GM19035 (cell line): ENCODE measurements around the gene PCCB.
A peak's percentile ranks its signal among the peaks of the same experiment; 100 is the strongest.
"Not testable (repeated sequence)": the region's sequence is repeated elsewhere in the genome, so short reads cannot be mapped to it uniquely, and the experiment has no call there.

Source experiments
- ATAC-seq: cut with Tn5 transposase; IDR thresholded peaks from one replicate; pipeline ENCODE4 v1.9.1; 2021; ENCODE audit not compliant: unreplicated experiment

PCCB gene

GRCh38 chr3:136261826-136262225 is 11.7 kb downstream of the PCCB start:
- ATAC-seq, result no peak

DNA sequence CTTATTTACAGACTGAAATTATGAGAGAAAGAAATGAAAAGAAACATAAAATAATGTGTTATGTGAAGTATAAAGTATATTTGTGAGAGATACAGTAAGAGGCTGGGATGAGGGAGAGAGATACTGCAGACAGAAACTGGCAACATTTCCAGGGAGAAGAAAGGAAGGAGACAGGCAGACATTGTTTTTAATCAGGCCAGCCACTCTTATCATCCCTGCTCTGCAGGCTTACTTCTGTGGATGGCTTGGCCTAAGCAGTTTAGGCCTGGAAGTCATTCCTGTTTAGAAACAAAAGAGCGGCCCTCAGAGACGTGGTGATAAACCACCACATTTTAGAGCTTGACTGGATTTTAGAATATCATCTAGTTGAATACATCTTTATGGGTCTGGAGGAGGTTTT is 12.4 kb downstream of the PCCB start:
- ATAC-seq, result no peak

GRCh38 chr3:136263251-136263650 is 13.1 kb downstream of the PCCB start:
- ATAC-seq, result no peak

- ATAC-seq, result peak; percentile 62
Measured at GRCh38 chr3:136266468-136267125, 16.5 kb downstream of the PCCB start.

DNA sequence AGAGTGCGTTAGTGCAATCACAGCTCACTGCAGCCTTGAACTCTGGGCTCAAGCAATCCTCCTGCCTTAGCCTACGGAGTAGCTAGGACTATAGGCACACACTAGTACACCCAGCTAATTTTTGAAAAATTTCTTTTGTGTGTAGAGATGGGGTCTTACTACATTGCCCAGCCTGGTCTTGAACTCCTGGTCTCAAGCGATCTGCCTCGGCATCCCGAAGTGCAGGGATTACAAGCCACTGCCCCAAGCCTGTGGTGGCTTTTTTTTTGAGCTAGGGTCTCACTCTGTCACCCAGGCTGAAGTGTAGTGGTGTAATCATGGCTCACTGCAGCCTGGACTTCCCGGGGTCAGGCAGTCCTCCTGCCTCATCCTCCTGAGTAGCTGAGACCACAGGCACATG is 17.1 kb downstream of the PCCB start:
- no peak for ATAC-seq

- ATAC-seq, result peak; percentile 60
Measured at GRCh38 chr3:136270179-136270578, 20.0 kb downstream of the PCCB start.

DNA sequence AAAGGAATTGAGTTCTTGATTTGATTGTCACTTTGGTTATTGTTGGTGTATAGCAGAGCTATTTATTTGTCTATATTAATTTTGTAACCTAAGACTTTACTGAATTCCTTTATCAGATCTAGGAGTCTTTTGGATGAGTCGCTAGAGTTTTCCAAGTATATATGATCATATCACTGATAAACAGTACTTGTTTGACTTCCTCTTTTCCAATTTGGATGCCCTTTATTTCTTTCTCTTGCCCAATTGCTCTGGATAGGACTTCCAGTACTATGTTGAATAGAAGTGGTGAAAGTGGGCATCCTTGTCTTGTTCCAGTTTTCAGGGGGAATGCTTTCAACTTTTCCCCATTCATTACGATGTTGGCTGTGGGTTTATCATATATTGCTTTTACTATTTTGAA is 21.5 kb downstream of the PCCB start:
- not testable (repeated sequence) for ATAC-seq

- ATAC-seq, result no peak
Measured at GRCh38 chr3:136276049-136276755, 26.1 kb downstream of the PCCB start.

- no peak for ATAC-seq
Measured at GRCh38 chr3:136277115-136277514, 27.0 kb downstream of the PCCB start.

- ATAC-seq, result no peak
Measured at GRCh38 chr3:136277634-136278033, 27.5 kb downstream of the PCCB start.

- no peak for ATAC-seq
Measured at GRCh38 chr3:136279092-136279491, 29.0 kb downstream of the PCCB start.

DNA sequence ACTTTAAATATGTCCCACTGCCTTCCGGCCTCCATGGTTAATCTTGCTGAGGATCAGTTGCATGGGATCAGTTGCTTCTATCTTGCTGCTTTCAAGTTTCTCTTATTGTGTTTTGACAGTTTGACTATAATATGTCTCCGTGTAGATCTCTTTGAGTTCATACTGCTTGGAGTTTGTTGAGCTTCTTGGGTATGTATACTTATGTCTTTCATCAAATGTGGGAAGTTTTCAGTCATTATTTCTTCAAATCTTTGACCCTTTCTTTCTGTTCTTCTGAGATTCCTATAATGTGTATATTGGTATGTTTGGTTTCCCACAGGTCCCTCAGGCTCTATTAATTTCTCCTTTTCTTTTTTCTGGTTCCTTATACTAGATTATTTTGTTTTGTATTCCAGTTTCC is 30.8 kb downstream of the PCCB start:
- ATAC-seq, result no peak

- no peak for ATAC-seq
Measured at GRCh38 chr3:136281966-136282520, 31.9 kb downstream of the PCCB start.

- ATAC-seq, result no peak
Measured at GRCh38 chr3:136283627-136284026, 33.5 kb downstream of the PCCB start.

DNA sequence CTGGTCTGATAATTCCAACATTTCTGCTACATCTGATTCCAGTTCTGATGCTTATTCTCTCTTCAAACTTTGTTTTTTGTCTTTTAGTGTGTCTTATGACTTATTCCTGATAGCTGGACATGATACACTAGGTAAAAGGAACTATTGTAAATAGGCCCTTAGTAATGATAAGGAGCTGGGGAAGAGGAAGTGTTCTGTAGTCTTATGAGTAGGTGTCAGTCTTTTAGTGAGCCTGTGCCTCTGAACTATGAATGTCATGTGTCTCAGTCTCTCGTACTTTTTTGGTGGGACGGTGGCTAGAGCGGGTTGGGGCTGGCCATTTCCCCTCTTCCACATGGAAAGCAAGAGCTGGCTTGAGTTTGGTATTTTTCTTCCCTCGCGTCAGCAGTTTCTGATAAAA is 41.2 kb downstream of the PCCB start:
- no peak for ATAC-seq

- ATAC-seq, result no peak
Measured at GRCh38 chr3:136292500-136292899, 42.4 kb downstream of the PCCB start.

- no peak for ATAC-seq
Measured at GRCh38 chr3:136293279-136293678, 43.1 kb downstream of the PCCB start.

DNA sequence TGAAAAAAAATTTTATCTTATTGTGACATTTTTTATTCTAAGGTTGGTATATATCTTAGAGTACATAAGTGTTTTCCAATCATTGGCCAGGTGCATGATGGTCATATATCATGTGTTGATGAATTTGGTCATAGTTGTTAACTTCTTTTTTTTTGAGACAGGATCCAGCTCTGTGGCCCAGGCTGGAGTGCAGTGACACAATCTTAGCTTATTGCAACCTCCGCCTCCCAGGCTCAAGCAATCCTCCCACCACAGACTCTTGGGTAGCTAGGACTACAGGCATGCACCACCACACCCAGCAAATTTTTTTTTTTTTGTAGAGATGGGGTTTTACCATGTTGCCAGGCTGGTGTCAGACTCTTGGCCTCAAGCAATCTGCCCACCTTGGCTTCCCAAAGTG is 44.0 kb downstream of the PCCB start:
- ATAC-seq, result no peak

DNA sequence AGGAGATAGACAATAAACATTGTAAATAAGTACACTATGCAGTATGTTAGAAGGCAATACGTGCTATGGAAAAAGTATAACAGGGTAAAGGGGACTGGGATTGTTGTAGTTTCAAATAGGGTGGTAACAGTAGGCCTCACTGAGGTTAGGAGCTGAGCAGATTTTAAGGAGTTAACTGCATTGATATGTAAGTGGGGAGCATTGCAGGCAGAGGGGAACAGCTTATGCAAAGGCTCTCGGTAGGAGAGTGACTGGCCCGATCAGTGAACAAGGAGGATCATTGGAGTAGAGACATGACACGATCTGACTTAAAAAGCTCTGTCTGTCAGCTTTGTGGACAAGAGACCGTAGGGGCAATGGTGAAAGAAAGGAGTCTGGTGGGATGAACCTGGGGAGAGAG is 46.8 kb downstream of the PCCB start:
- ATAC-seq, result no peak

DNA sequence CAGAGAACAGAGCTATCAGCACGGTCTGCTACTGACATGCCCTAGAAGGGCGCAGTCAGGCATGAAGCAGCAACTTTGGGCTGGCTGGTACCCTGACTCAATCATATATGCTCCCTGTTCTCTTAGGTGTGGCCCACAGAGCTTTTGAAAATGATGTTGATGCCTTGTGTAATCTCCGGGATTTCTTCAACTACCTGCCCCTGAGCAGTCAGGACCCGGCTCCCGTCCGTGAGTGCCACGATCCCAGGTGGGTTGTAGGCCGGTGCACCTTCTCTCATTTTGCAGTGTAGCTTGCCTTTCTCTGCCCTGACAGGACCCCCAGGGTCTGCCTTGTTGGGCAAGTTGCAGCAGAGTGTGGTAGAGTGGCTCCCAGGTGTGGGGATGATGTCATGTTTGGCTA is 47.7 kb downstream of the PCCB start:
- ATAC-seq, result no peak

GRCh38 chr3:136300444-136300843 is 50.3 kb downstream of the PCCB start:
- no peak for ATAC-seq

DNA sequence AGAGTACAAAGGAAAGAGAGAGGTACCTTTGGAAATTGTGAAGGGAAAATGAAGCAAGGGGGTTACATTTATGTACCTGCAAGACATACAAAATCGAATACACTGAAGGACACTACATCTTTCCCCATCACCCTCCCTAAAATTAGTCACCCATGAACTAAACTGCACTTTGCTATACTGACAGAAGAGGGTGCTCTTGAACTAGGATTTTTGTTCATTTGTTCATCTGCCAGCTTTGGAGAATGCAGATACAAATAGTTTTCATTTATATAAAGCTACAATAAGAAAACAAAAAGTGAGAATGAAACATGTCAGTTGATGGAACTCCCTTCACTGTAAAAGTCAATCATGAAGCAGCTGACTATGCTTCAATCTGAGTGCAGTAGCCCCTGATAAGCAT is 55.7 kb downstream of the PCCB start:
- no peak for ATAC-seq

DNA sequence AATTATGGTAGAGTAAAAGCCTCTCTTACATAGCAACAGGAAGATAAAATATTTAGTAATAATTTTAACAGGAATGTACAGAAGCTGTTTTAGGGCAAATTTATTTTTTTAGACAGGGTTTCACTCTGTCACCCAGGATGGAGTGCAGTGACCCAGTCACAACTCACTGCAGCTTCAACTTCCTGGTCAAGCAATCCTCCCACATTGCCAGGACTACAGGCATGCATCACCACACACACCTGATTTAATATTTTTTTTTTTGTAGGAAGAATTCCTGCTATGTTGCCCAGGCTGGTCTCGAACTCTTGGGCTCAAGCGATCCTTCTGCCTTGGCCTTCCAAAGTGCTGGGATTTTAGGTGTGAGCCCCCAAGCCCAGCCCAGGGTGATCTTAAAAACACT is 61.1 kb downstream of the PCCB start:
- ATAC-seq, result no peak
